PC-9 (cell line): Measurements from ENCODE around the gene CPT1B. TPM values are rescaled to one million over a fixed set of nuclear protein-coding genes. Genes with fewer than 3 reads are reported as not detected.
A peak's percentile ranks its signal among the peaks of the same experiment; 100 is the strongest.

ENCODE experiments used
- BruUV-seq: library from RNA; stranded (reverse); fragments of 400-500 nt; replicated peaks from 2 replicates; lab custom pipeline; 2021; lab: Mats Ljungman, UMichigan
- CTCF ChIA-PET: fragments of 300-600 bp; sonication (Branson Sonifier 250); formaldehyde crosslinking; loops from one replicate; lab custom pipeline; 2022; ENCODE audit warnings: antibody characterized with exemption; lab: Charles Lee
- POLR2A ChIA-PET: fragments of 300-600 bp; sonication (Branson Sonifier 250); formaldehyde crosslinking; loops from one replicate; lab custom pipeline; 2022; ENCODE audit warnings: antibody characterized with exemption; ENCODE audit not compliant: unreplicated experiment; lab: Charles Lee
- DNase-seq, 2 experiments: peaks; one replicate each; pipeline versions ENCODE4 v3.0.0 to v3.0.0-alpha.2; 2015 to 2022; ENCODE audit warnings: mixed read lengths in 1 of 2
- H2AFZ ChIP-seq: fragments of 200-600 bp; sonication (generic); 2 replicates; pipeline ENCODE4 v1.8.1; 2017; ENCODE audit warnings: antibody characterized with exemption
- H3F3A ChIP-seq: fragments of 200-600 bp; sonication (generic); 2 replicates; pipeline ENCODE4 v1.8.1; 2017; ENCODE audit warnings: antibody characterized with exemption, mild to moderate bottlenecking, low read depth; ENCODE audit not compliant: insufficient read depth
- H3K27ac ChIP-seq: fragments of 200-600 bp; sonication (generic); 2 replicates; pipeline ENCODE4 v1.6.1; 2016; ENCODE audit warnings: mixed run types
- H3K27me3 ChIP-seq: fragments of 200-600 bp; sonication (generic); 2 replicates; pipeline ENCODE4 v1.6.1; 2016; ENCODE audit warnings: low read depth, mixed run types; ENCODE audit not compliant: insufficient read depth
- H3K36me3 ChIP-seq: fragments of 200-600 bp; sonication (generic); 2 replicates; pipeline ENCODE4 v1.6.1; 2016; ENCODE audit warnings: low read depth, mixed run types
- H3K4me1 ChIP-seq: fragments of 200-600 bp; sonication (generic); replicated peaks from 2 replicates; pipeline ENCODE4 v1.6.1; 2016; ENCODE audit warnings: mixed run types; ENCODE audit not compliant: insufficient read depth
- H3K4me2 ChIP-seq: fragments of 200-600 bp; sonication (generic); 2 replicates; pipeline ENCODE4 v1.6.1; 2017; ENCODE audit warnings: mixed run types
- H3K4me3 ChIP-seq: fragments of 200-600 bp; sonication (generic); 2 replicates; pipeline ENCODE4 v1.6.1; 2016; ENCODE audit warnings: mixed run types
- H3K79me2 ChIP-seq: fragments of 200-600 bp; sonication (generic); 2 replicates; pipeline ENCODE4 v1.6.1; 2017; ENCODE audit warnings: low read depth, mixed run types
- H3K9me2 ChIP-seq: fragments of 200-600 bp; sonication (generic); 2 replicates; pipeline ENCODE4 v1.8.1; 2017; ENCODE audit warnings: mild to moderate bottlenecking; ENCODE audit not compliant: insufficient read depth
- H3K9me3 ChIP-seq: fragments of 200-600 bp; sonication (generic); 2 replicates; pipeline ENCODE4 v1.8.1; 2016; ENCODE audit warnings: low read depth; ENCODE audit not compliant: insufficient read depth
- H4K20me1 ChIP-seq: fragments of 200-600 bp; sonication (generic); 2 replicates; pipeline ENCODE4 v1.8.1; 2017; ENCODE audit not compliant: insufficient read depth
- CTCF ChIP-seq: fragments of 200-600 bp; sonication (generic); conservative IDR thresholded peaks from 2 replicates; pipeline ENCODE4 v1.6.1; 2017; ENCODE audit warnings: mixed run types, antibody characterized with exemption, mild to moderate bottlenecking, moderate library complexity
- EZH2 ChIP-seq: fragments of 200-600 bp; sonication (generic); IDR thresholded peaks from 2 replicates; pipeline ENCODE4 v1.8.0; 2017; ENCODE audit warnings: antibody characterized with exemption, low read depth
- intact Hi-C: fragments of 100-400 bp; cut with micrococcal nuclease; formaldehyde crosslinking; loops from one replicate; pipeline ENCODE4 v1.10.0; 2022; ENCODE audit not compliant: unreplicated experiment
- total RNA-seq: library from RNA; stranded (reverse); gene quantifications from 2 replicates; pipeline ENCODE4 v1.2.3, GENCODE V29; 2021

The CPT1B gene
- total RNA-seq, 1 experiment from 2014 or later: 66.2 TPM

GRCh38 chr22:50585781-50586180 is 7.6 kb upstream of the CPT1B start:
- no peak overlapping the region for H2AFZ ChIP-seq
- ChIA-PET CTCF (interaction anchor here (0.5 kb wide), 1 partner anchor 194 kb away, joined by 6 read pairs; no protein-coding TSS in a partner anchor), POLR2A (no interaction called here)
- H3K27ac ChIP-seq: no peak overlapping the region
- H3K4me1 ChIP-seq: peaks cover 18% of the 10 kb centered on the region
- intact Hi-C loops: no loop called here
- DNase-seq: no peak
- BruUV-seq: no TSS peak
- H4K20me1 ChIP-seq: no peaks in the 10 kb centered on the region
- H3K4me2 ChIP-seq: no peak overlapping the region
- peaks cover 14% of the 10 kb centered on the region; the same call in 1 of the 2 replicates for H3F3A ChIP-seq
- H3K9me2 ChIP-seq: no peaks in the 10 kb centered on the region
- peaks cover 5% of the 10 kb centered on the region; the same call in 1 of the 2 replicates for H3K36me3 ChIP-seq
- no peaks in the 10 kb centered on the region for H3K27me3 ChIP-seq
- H3K4me3 ChIP-seq: no peak overlapping the region
- TF ChIP-seq CTCF (no peak), EZH2 (no peak)
- H3K79me2 ChIP-seq: peaks cover 22% of the 10 kb centered on the region
- no peaks in the 10 kb centered on the region for H3K9me3 ChIP-seq

- no peak for DNase-seq
- no peaks in the 10 kb centered on the region for H3K9me3 ChIP-seq
- no peaks in the 10 kb centered on the region for H3K9me2 ChIP-seq
- H3K36me3 ChIP-seq: peaks cover 6% of the 10 kb centered on the region; the same call in 1 of the 2 replicates
- CTCF ChIA-PET: no interaction called here
- H3K27ac ChIP-seq: no peak overlapping the region
- peaks cover 14% of the 10 kb centered on the region; the same call in 1 of the 2 replicates for H3F3A ChIP-seq
- H3K4me3 ChIP-seq: no peak overlapping the region
- BruUV-seq: no TSS peak
- H2AFZ ChIP-seq: no peak overlapping the region
- intact Hi-C loops: no loop called here
- H4K20me1 ChIP-seq: no peaks in the 10 kb centered on the region
- POLR2A ChIA-PET: no interaction called here
- no peak overlapping the region for H3K4me2 ChIP-seq
- H3K79me2 ChIP-seq: peaks cover 26% of the 10 kb centered on the region
- H3K4me1 ChIP-seq: peaks cover 18% of the 10 kb centered on the region
- TF ChIP-seq CTCF (no peak), EZH2 (no peak)
- H3K27me3 ChIP-seq: no peaks in the 10 kb centered on the region
Observed at GRCh38 chr22:50585238-50585637, 7.0 kb upstream of the CPT1B start.

GRCh38 chr22:50584106-50585096 is 6.2 kb upstream of the CPT1B start:
- H3K4me3 ChIP-seq: peak overlapping the region; percentile 89; the same call in 1 of the 2 replicates
- peaks cover 18% of the 10 kb centered on the region for H3K4me1 ChIP-seq
- H3K4me2 ChIP-seq: peak overlapping the region; percentile 93
- ChIA-PET CTCF (no interaction called here), POLR2A (no interaction called here)
- H3K36me3 ChIP-seq: peaks cover 11% of the 10 kb centered on the region; the same call in 1 of the 2 replicates
- no peaks in the 10 kb centered on the region for H4K20me1 ChIP-seq
- no peaks in the 10 kb centered on the region for H3K9me2 ChIP-seq
- no peaks in the 10 kb centered on the region for H3K9me3 ChIP-seq
- intact Hi-C loops: loop anchor here (5.0 kb wide), 1 partner anchor 77 kb away; the partner anchor contains the start of genes LMF2 and NCAPH2
- no peak overlapping the region for H2AFZ ChIP-seq
- no peak overlapping the region for H3K27ac ChIP-seq
- H3K79me2 ChIP-seq: peaks cover 30% of the 10 kb centered on the region
- no peak for DNase-seq
- BruUV-seq: no TSS peak
- no peaks in the 10 kb centered on the region for H3K27me3 ChIP-seq
- H3F3A ChIP-seq: peaks cover 15% of the 10 kb centered on the region; the same call in 1 of the 2 replicates
- TF ChIP-seq CTCF: no peak
